ENCODE measurements around the gene ODAD2. TPM values are rescaled to one million over a fixed set of nuclear protein-coding genes. Genes with fewer than 3 reads are reported as not detected.

ODAD2 gene
- total RNA-seq, 2 experiments from 2014 or later: not detected

DNA sequence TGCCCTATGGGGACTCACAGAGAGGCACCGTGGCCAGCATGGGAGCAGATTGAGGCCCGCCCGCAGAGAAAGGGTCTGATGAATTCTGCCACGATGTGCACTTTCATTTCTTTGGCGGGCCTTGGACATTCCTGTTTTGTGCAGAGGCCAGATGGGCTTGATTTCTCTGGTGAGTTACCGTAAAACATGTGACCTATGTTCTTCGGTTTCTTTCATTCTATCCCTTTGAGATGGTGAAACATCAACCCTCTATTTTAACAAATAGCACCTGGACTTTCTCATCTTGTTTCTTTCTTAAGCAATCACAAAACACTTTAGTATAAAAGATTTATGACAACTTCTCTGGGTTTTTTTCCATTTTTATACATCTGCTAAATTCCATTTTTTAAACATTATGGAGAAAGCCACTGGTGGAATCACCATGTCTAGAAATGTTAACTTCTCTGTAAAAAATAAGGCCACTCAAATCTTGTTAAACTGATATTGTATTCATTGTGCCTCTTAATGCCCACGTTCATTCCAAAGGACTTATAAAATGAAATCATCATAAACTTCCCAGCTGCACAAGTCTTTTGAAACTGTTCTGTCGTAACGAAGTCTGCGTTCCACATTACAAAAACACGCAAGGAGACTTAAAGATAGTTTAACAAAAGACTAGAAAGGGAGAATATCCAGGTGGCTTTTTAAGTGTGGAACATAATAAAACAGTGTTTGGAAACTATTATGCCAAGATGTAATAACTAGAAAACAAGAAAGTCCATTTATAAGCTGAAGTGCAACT is 21.4 kb upstream of the ODAD2 start:
- Mint-ChIP-seq H3K9me3 (no peaks in the 10 kb centered on the region), H3K27ac (no peak overlapping the region), H3K4me1 (ENCODE audit: low read depth) (no peaks in the 10 kb centered on the region), H3K4me3 (no peak overlapping the region), H3K27me3 (peaks cover 32% of the 10 kb centered on the region), H3K36me3 (ENCODE audit: low read depth) (no peaks in the 10 kb centered on the region)
- Histone ChIP-seq H3K4me1 (ENCODE audit: insufficient read depth, low read length) (no peaks in the 10 kb centered on the region), H3K4me3 (ENCODE audit: low read length) (no peak overlapping the region), H3K27ac (ENCODE audit: low read depth in 1 of 2, low read length in 2 of 2) (no peak overlapping the region), H3K27me3 (ENCODE audit: control insufficient read depth in 1 of 2, insufficient read depth in 2 of 2, low read length in 2 of 2) (peaks cover 13 to 16% of the 10 kb centered on the region in 2 experiments), H3K36me3 (ENCODE audit: insufficient read depth, low read length) (no peaks in the 10 kb centered on the region), H3K9me3 (ENCODE audit: control insufficient read depth in 1 of 2, insufficient read depth in 1 of 2, low read length in 2 of 2) (no peaks in the 10 kb centered on the region)
- TF ChIP-seq, protein P1, sequence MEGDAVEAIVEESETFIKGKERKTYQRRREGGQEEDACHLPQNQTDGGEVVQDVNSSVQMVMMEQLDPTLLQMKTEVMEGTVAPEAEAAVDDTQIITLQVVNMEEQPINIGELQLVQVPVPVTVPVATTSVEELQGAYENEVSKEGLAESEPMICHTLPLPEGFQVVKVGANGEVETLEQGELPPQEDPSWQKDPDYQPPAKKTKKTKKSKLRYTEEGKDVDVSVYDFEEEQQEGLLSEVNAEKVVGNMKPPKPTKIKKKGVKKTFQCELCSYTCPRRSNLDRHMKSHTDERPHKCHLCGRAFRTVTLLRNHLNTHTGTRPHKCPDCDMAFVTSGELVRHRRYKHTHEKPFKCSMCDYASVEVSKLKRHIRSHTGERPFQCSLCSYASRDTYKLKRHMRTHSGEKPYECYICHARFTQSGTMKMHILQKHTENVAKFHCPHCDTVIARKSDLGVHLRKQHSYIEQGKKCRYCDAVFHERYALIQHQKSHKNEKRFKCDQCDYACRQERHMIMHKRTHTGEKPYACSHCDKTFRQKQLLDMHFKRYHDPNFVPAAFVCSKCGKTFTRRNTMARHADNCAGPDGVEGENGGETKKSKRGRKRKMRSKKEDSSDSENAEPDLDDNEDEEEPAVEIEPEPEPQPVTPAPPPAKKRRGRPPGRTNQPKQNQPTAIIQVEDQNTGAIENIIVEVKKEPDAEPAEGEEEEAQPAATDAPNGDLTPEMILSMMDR (IDR thresholded peaks at IDR 0.05): no peak
- DNase-seq (no peak), ATAC-seq (ENCODE audit: poor library complexity) (no peak)
- POLR2A ChIA-PET: no interaction called here
- intact Hi-C loops (cut with DNase I, micrococcal nuclease): no loop called here
- CTCF ChIA-PET: no interaction called here

DNA sequence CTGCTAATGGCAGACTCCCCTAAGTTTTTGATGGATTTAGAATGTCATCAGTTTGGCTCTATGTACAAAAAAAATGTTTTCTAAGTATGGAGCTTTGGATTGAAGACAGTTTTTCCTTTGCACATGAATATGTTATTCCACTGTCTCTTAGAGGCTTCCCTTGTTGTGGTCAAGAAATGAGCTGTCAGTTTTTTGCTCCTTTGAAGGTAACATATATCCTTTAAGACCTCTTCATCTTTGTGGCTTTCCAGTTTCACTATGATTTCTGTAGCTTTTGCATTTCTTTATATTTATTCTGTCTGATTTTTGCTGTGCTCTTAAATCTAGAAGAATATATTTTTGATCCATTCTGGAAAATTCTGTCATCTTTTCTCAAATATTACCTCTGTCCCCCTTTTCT is 15.8 kb upstream of the ODAD2 start:
- H3K36me3 Mint-ChIP-seq (ENCODE audit: low read depth): no peaks in the 10 kb centered on the region

DNA sequence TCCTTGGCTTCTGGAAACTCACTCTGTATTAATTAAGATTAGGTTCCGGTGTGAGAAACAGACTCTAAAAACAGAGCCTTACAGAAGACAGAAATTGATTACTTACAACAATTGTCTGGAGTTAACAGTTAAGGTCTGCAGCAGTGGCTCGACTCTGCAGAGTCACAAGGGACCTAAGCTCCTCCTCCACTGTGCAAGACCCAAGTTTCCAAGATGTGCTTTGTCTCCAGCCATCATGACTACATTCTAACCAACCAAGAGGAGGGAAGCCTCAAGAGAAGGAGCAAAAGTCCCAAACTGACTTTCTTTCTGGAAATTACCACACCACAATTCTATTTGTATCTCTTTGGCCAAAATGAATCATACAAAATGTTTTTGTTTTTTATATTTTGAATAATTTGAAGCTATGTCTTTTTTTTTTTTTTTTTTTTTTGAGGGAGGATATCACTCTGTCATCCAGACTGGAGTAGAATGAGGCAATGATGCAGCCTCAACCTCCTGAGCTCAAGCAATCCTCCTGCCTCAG is 14.2 kb upstream of the ODAD2 start:
- no peak overlapping the region for H3K4me3 ChIP-seq (ENCODE audit: low read length)
- no peak overlapping the region for H3K27ac Mint-ChIP-seq
- H3K27ac ChIP-seq (ENCODE audit: low read depth in 1 of 2, low read length in 2 of 2): no peak overlapping the region
- H3K9me3 ChIP-seq (ENCODE audit: control insufficient read depth in 1 of 2, insufficient read depth in 1 of 2, low read length in 2 of 2): no peaks in the 10 kb centered on the region
- no peaks in the 10 kb centered on the region for H3K36me3 ChIP-seq (ENCODE audit: insufficient read depth, low read length)
- H3K4me1 ChIP-seq (ENCODE audit: insufficient read depth, low read length): no peaks in the 10 kb centered on the region
- peaks cover 24% of the 10 kb centered on the region for H3K27me3 Mint-ChIP-seq
- H3K4me3 Mint-ChIP-seq: no peak overlapping the region
- no peaks in the 10 kb centered on the region for H3K36me3 Mint-ChIP-seq (ENCODE audit: low read depth)
- DNase-seq: no peak
- intact Hi-C loops (cut with DNase I, micrococcal nuclease): no loop called here
- CTCF ChIA-PET: no interaction called here
- H3K27me3 ChIP-seq (ENCODE audit: control insufficient read depth in 1 of 2, insufficient read depth in 2 of 2, low read length in 2 of 2): peaks cover 4 to 5% of the 10 kb centered on the region in 2 experiments
- POLR2A ChIA-PET: no interaction called here
- no peaks in the 10 kb centered on the region for H3K9me3 Mint-ChIP-seq
- H3K4me1 Mint-ChIP-seq (ENCODE audit: low read depth): no peaks in the 10 kb centered on the region
- TF ChIP-seq, protein P1 (IDR thresholded peaks at IDR 0.05): no peak
- ATAC-seq (ENCODE audit: poor library complexity): no peak

More for the DNA sequence above, 15.8 kb upstream of the ODAD2 start:
- Histone ChIP-seq H3K27ac (ENCODE audit: low read depth in 1 of 2, low read length in 2 of 2) (no peak overlapping the region), H3K27me3 (ENCODE audit: control insufficient read depth in 1 of 2, insufficient read depth in 2 of 2, low read length in 2 of 2) (peaks cover 4 to 8% of the 10 kb centered on the region in 2 experiments), H3K4me3 (ENCODE audit: low read length) (no peak overlapping the region), H3K4me1 (ENCODE audit: insufficient read depth, low read length) (no peaks in the 10 kb centered on the region), H3K36me3 (ENCODE audit: insufficient read depth, low read length) (no peaks in the 10 kb centered on the region), H3K9me3 (ENCODE audit: control insufficient read depth in 1 of 2, insufficient read depth in 1 of 2, low read length in 2 of 2) (no peaks in the 10 kb centered on the region)
- ATAC-seq (ENCODE audit: poor library complexity): no peak
- DNase-seq: no peak
- no peak overlapping the region for H3K27ac Mint-ChIP-seq
- H3K4me3 Mint-ChIP-seq: no peak overlapping the region
- H3K9me3 Mint-ChIP-seq: no peaks in the 10 kb centered on the region
- H3K4me1 Mint-ChIP-seq (ENCODE audit: low read depth): no peaks in the 10 kb centered on the region
- TF ChIP-seq, protein P1 (IDR thresholded peaks at IDR 0.05): no peak
- intact Hi-C loops (cut with DNase I, micrococcal nuclease): no loop called here
- H3K27me3 Mint-ChIP-seq: peaks cover 21% of the 10 kb centered on the region
- ChIA-PET POLR2A (no interaction called here), CTCF (no interaction called here)

Data from CD4-positive, alpha-beta T cell (primary cell).